Transverse colon (tissue), 3 donors: ENCODE data around the gene NALF2.

Experiments used
- POLR2A ChIP-seq: fragments of 450-650 bp; IDR thresholded peaks from one replicate; pipeline ENCODE4 v1.6.1; 2016; ENCODE audit warnings: antibody characterized with exemption, mild to moderate bottlenecking, moderate library complexity
- TF ChIP-seq, protein P1 (sequence below), 5 experiments: fragments of 200-600 bp in 3 of 5; fragments of 450-650 bp in 2 of 5; sonication (generic) in 3 of 5; IDR thresholded peaks; 1 replicate in 2 of 5; 2 replicates in 3 of 5; pipeline ENCODE4 v1.5.1; 2016 to 2017; ENCODE audit warnings: antibody characterized with exemption in 5 of 5, inconsistent platforms in 3 of 5, mild to moderate bottlenecking in 2 of 5, moderate library complexity in 1 of 5

DNA sequence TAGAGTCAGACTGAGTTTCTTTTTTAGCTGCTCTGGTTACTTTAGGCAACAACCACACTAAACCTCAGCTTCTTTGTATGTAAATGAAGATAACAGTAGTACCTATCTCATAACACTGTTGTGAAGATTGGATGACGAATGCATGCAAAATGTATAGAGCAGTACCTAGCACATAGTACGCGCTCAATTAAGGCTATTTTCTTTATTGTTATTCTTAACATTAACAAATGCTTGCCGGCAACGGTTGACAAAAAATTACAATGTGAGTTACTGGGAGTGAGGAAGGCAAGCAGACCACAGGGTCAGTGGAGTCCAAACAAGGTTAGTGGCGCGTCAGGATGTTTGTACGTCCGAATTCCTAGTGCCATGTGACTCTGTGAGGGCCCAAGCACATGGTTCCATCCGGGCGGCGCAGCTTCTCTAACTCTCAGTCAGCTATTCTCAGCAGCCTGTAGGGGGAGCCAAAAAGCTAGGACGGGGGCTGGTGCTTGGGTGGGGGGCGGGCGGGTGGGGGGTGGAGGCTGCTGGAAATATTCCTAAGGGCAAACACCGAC lies 821 bp upstream of the NALF2 start:
- TF ChIP-seq, protein P1, sequence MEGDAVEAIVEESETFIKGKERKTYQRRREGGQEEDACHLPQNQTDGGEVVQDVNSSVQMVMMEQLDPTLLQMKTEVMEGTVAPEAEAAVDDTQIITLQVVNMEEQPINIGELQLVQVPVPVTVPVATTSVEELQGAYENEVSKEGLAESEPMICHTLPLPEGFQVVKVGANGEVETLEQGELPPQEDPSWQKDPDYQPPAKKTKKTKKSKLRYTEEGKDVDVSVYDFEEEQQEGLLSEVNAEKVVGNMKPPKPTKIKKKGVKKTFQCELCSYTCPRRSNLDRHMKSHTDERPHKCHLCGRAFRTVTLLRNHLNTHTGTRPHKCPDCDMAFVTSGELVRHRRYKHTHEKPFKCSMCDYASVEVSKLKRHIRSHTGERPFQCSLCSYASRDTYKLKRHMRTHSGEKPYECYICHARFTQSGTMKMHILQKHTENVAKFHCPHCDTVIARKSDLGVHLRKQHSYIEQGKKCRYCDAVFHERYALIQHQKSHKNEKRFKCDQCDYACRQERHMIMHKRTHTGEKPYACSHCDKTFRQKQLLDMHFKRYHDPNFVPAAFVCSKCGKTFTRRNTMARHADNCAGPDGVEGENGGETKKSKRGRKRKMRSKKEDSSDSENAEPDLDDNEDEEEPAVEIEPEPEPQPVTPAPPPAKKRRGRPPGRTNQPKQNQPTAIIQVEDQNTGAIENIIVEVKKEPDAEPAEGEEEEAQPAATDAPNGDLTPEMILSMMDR (IDR thresholded peaks at IDR 0.05) = peak in 2 of 5 experiments; percentile 10 to 17
- no peak for TF ChIP-seq POLR2A
